H1 (cell line): ENCODE results near the gene MAP3K3. TPM values are rescaled to one million over a fixed set of nuclear protein-coding genes. Genes with fewer than 3 reads are reported as not detected.

Experiments used
- CTCF ChIA-PET: fragments of 300-600 bp; sonication (Branson Sonifier 250); formaldehyde crosslinking; loops from one replicate; lab custom pipeline; 2021; ENCODE audit not compliant: partially characterized antibody; lab: Charles Lee
- POLR2A ChIA-PET: fragments of 300-600 bp; sonication (Branson Sonifier 250); formaldehyde crosslinking; loops from one replicate; lab custom pipeline; 2021; ENCODE audit warnings: inconsistent platforms; ENCODE audit not compliant: partially characterized antibody; lab: Charles Lee
- DNase-seq, 2 experiments: peaks; one replicate each; pipeline versions ENCODE4 v3.0.0 to v3.0.0-alpha.2; 2010 to 2022; ENCODE audit warnings: low spot score in 2 of 2, low read depth in 1 of 2, mixed read lengths in 1 of 2
- FAIRE-seq: peaks from 2 replicates; lab custom pipeline; 2011; peaks lifted over from hg19 to GRCh38; lab: Jason Lieb, UNC
- H2AFZ ChIP-seq: 2 replicates; pipeline ENCODE4 v1.8.1; 2012; ENCODE audit warnings: low read length, inconsistent platforms
- H2AK5ac ChIP-seq: 2 replicates; pipeline ENCODE4 v1.6.1; 2013; ENCODE audit warnings: low read depth, low read length
- H2BK120ac ChIP-seq: replicated peaks from 2 replicates; pipeline ENCODE3; 2013; ENCODE audit warnings: low read depth, low read length, inconsistent platforms
- H2BK12ac ChIP-seq: 2 replicates; pipeline ENCODE4 v1.6.1; 2013; ENCODE audit warnings: low read depth, low read length
- H2BK15ac ChIP-seq: 2 replicates; pipeline ENCODE4 v1.6.1; 2013; ENCODE audit warnings: low read length
- H2BK20ac ChIP-seq: 2 replicates; pipeline ENCODE4 v1.6.1; 2013; ENCODE audit warnings: low read length
- H2BK5ac ChIP-seq: 2 replicates; pipeline ENCODE4 v1.6.1; 2013; ENCODE audit warnings: low read depth, low read length
- H3K14ac ChIP-seq: 2 replicates; pipeline ENCODE4 v1.6.1; 2013; ENCODE audit warnings: inconsistent platforms; ENCODE audit not compliant: insufficient read length
- H3K18ac ChIP-seq: 2 replicates; pipeline ENCODE4 v1.6.1; 2013; ENCODE audit warnings: low read length; ENCODE audit errors: extremely low read depth
- H3K23ac ChIP-seq: 2 replicates; pipeline ENCODE4 v1.6.1; 2013; ENCODE audit warnings: inconsistent platforms; ENCODE audit not compliant: insufficient read length
- H3K23me2 ChIP-seq: 2 replicates; pipeline ENCODE4 v1.6.1; 2013; ENCODE audit warnings: low read depth, low read length
- H3K27ac ChIP-seq: 2 replicates; pipeline ENCODE4 v1.6.1; 2011; ENCODE audit warnings: low read depth, low read length, inconsistent platforms
- H3K27me3 ChIP-seq, 4 experiments: replicated peaks in 1 of 4; 1 replicate in 1 of 4; 2 replicates in 3 of 4; pipeline versions ENCODE4 v1.6.1 to v1.8.1; 2011 to 2013; ENCODE audit warnings: low read length in 3 of 4, mild to moderate bottlenecking in 3 of 4, inconsistent platforms in 2 of 4, mixed read lengths in 2 of 4, moderate library complexity in 1 of 4; ENCODE audit not compliant: control insufficient read depth in 3 of 4, insufficient read depth in 3 of 4; ENCODE audit errors: extremely low read depth in 1 of 4
- H3K36me3 ChIP-seq, 4 experiments: 2 replicates each; pipeline versions ENCODE4 v1.6.1 to v1.8.1; 2011 to 2013; ENCODE audit warnings: mild to moderate bottlenecking in 4 of 4, low read length in 3 of 4, moderate library complexity in 2 of 4, control low read depth in 1 of 4, inconsistent platforms in 1 of 4; ENCODE audit not compliant: insufficient read depth in 4 of 4, control insufficient read depth in 2 of 4
- H3K4ac ChIP-seq: replicated peaks from 2 replicates; pipeline ENCODE3; 2013; ENCODE audit warnings: low read length, low read depth, mixed read lengths, inconsistent platforms; ENCODE audit not compliant: insufficient read length
- H3K4me1 ChIP-seq, 4 experiments: replicated peaks in 1 of 4; 1 replicate in 1 of 4; 2 replicates in 3 of 4; pipeline versions ENCODE4 v1.6.1 to v1.8.1; 2011 to 2013; ENCODE audit warnings: low read length in 3 of 4, inconsistent platforms in 2 of 4, mixed read lengths in 1 of 4; ENCODE audit not compliant: insufficient read depth in 4 of 4, control insufficient read depth in 3 of 4
- H3K4me2 ChIP-seq, 2 experiments: 2 replicates each; pipeline versions ENCODE4 v1.6.1 to v1.8.1; 2011 to 2013; ENCODE audit warnings: low read depth in 2 of 2, low read length in 2 of 2, control low read depth in 1 of 2, inconsistent platforms in 1 of 2, mild to moderate bottlenecking in 1 of 2; ENCODE audit not compliant: insufficient read depth in 1 of 2
- H3K4me3 ChIP-seq, 4 experiments: fragments of 200-600, 300-600 bp in 1 of 4; sonication (generic), shearing (Covaris generic), sonication (Bioruptor Twin) in 1 of 4; 2 replicates each; pipeline versions ENCODE4 v1.5.1 to v1.8.1; 2011 to 2016; ENCODE audit warnings: low read length in 4 of 4, low read depth in 3 of 4, control low read depth in 2 of 4, inconsistent platforms in 2 of 4, mild to moderate bottlenecking in 2 of 4, mixed read lengths in 1 of 4, moderate library complexity in 1 of 4; ENCODE audit not compliant: insufficient read depth in 2 of 4; ENCODE audit errors: extremely low read depth in 1 of 4
- H3K56ac ChIP-seq: replicated peaks from 2 replicates; pipeline ENCODE3; 2013; ENCODE audit warnings: low read depth, mild to moderate bottlenecking, mixed read lengths, low read length, inconsistent platforms; ENCODE audit not compliant: insufficient read length
- H3K79me1 ChIP-seq: 2 replicates; pipeline ENCODE4 v1.6.1; 2013; ENCODE audit warnings: low read depth, low read length, control low read depth
- H3K79me2 ChIP-seq, 2 experiments: 2 replicates each; pipeline versions ENCODE4 v1.6.1 to v1.8.1; 2012 to 2013; ENCODE audit warnings: low read length in 2 of 2, mild to moderate bottlenecking in 2 of 2, inconsistent platforms in 1 of 2; ENCODE audit not compliant: insufficient read depth in 2 of 2, control insufficient read depth in 1 of 2
- H3K9ac ChIP-seq, 4 experiments: replicated peaks in 1 of 4; 1 replicate in 1 of 4; 2 replicates in 3 of 4; pipeline versions ENCODE4 v1.6.1 to v1.8.1; 2011 to 2013; ENCODE audit warnings: low read depth in 3 of 4, low read length in 3 of 4, control low read depth in 2 of 4, mild to moderate bottlenecking in 2 of 4, moderate library complexity in 2 of 4, inconsistent platforms in 1 of 4; ENCODE audit errors: extremely low read depth in 1 of 4
- H3K9me3 ChIP-seq, 2 experiments: 2 replicates each; pipeline versions ENCODE4 v1.6.1 to v1.8.1; 2012 to 2013; ENCODE audit warnings: mild to moderate bottlenecking in 2 of 2, moderate library complexity in 2 of 2, control low read depth in 1 of 2, inconsistent platforms in 1 of 2, low read depth in 1 of 2, low read length in 1 of 2, mixed read lengths in 1 of 2; ENCODE audit not compliant: insufficient read depth in 2 of 2
- H4K20me1 ChIP-seq, 2 experiments: replicated peaks in 1 of 2; 2 replicates each; pipeline versions ENCODE3 to v1.8.1; 2011 to 2013; ENCODE audit warnings: inconsistent platforms in 2 of 2, low read length in 2 of 2, mild to moderate bottlenecking in 1 of 2; ENCODE audit not compliant: insufficient read depth in 2 of 2, control insufficient read depth in 1 of 2
- H4K5ac ChIP-seq: 2 replicates; pipeline ENCODE4 v1.6.1; 2013; ENCODE audit warnings: low read length, low read depth, mixed read lengths, inconsistent platforms; ENCODE audit not compliant: insufficient read length
- H4K8ac ChIP-seq: 2 replicates; pipeline ENCODE4 v1.8.0; 2013; ENCODE audit warnings: mild to moderate bottlenecking, moderate library complexity, low read length, inconsistent platforms; ENCODE audit not compliant: insufficient read depth; ENCODE audit errors: extremely low read depth
- H4K91ac ChIP-seq: replicated peaks from 2 replicates; pipeline ENCODE3; 2013; ENCODE audit warnings: low read length, mixed read lengths, inconsistent platforms; ENCODE audit not compliant: insufficient read length
- CTCF ChIP-seq, 3 experiments: IDR thresholded peaks; 1 replicate in 2 of 3; 2 replicates in 1 of 3; pipeline versions ENCODE4 v1.5.1 to v1.6.1; 2011; ENCODE audit warnings: low read length in 3 of 3, mild to moderate bottlenecking in 3 of 3, inconsistent platforms in 2 of 3, low read depth in 1 of 3, moderate library complexity in 1 of 3; ENCODE audit not compliant: insufficient read depth in 1 of 3; ENCODE audit errors: control extremely low read depth in 1 of 3
- JUND ChIP-seq: IDR thresholded peaks from 2 replicates; pipeline ENCODE4 v1.6.1; 2011; ENCODE audit warnings: mild to moderate bottlenecking, improper control_type of control experiment, low read length
- KDM5A ChIP-seq: fragments of 200-600 bp; IDR thresholded peaks from 2 replicates; pipeline ENCODE4 v1.7.1; 2012; ENCODE audit warnings: mild to moderate bottlenecking, low read length, inconsistent platforms, mixed read lengths
- POLR2A ChIP-seq, 2 experiments: IDR thresholded peaks; 1 replicate in 1 of 2; 2 replicates in 1 of 2; pipeline ENCODE4 v1.6.1; 2011; ENCODE audit warnings: low read depth in 2 of 2, low read length in 2 of 2, mild to moderate bottlenecking in 2 of 2; ENCODE audit errors: control extremely low read depth in 1 of 2
- RNF2 ChIP-seq: fragments of 200-900, 300-1000 bp; sonication (generic); IDR thresholded peaks from 2 replicates; pipeline ENCODE4 v1.7.1; 2016; ENCODE audit warnings: borderline replicate concordance, low read depth, mild to moderate bottlenecking, antibody characterized with exemption, low read length; ENCODE audit not compliant: poor library complexity, severe bottlenecking; ENCODE audit errors: missing control alignments
- SP2 ChIP-seq: IDR thresholded peaks from 2 replicates; pipeline ENCODE4 v1.6.1; 2012; ENCODE audit warnings: mild to moderate bottlenecking, low read length, inconsistent platforms
- WGBS, 2 experiments: shearing (Covaris generic) in 1 of 2; methylation state at CpG; one replicate each; pipeline versions ENCODE4 v1.1.6 to v1.1.7; 2013 to 2015; ENCODE audit warnings: low lambda C conversion rate in 2 of 2, mixed read lengths in 2 of 2, inconsistent platforms in 1 of 2, low coverage in 1 of 2, missing lambda C conversion rate in 1 of 2; ENCODE audit not compliant: insufficient replicate concordance in 2 of 2, insufficient coverage in 1 of 2, insufficient read length in 1 of 2; ENCODE audit errors: extremely low coverage in 1 of 2, missing lambda C conversion rate in 1 of 2; 5-methylcytosine and 5-hydroxymethylcytosine counted together
- polyA plus RNA-seq, 7 experiments: library from polyadenylated mRNA; depleted of rRNA in 3 of 7; stranded (reverse) in 5 of 7; unstranded in 2 of 7; fragments of >200 nt in 5 of 7; fragments of 200-250 nt in 2 of 7; gene quantifications; 1 replicate in 5 of 7; 2 replicates in 1 of 7; 4 replicates in 1 of 7; pipeline versions ENCODE4 v1.2.1 to v1.2.3, GENCODE V29; 2011 to 2013; ENCODE audit warnings: missing spikeins in 2 of 7, mixed read lengths in 2 of 7
- total RNA-seq: library from RNA; stranded (reverse); fragmentation: NEBNext Ultra II Directional; extraction: Animal tissue kit (Norgen Biotek cat#: 25700); gene quantifications from 2 replicates; pipeline ENCODE4 v1.2.1, GENCODE V29; 2021
- TF ChIP-seq, protein P1 (sequence below): IDR thresholded peaks from 2 replicates; pipeline ENCODE4 v1.6.1; 2011; ENCODE audit warnings: low read length, improper control_type of control experiment

The MAP3K3 gene
- total and polyA plus RNA-seq, 2 of the 8 experiments (the other 6 are each of a cell fraction or from before 2014, with no cell fraction given), result 10.3 to 21.0 TPM

DNA sequence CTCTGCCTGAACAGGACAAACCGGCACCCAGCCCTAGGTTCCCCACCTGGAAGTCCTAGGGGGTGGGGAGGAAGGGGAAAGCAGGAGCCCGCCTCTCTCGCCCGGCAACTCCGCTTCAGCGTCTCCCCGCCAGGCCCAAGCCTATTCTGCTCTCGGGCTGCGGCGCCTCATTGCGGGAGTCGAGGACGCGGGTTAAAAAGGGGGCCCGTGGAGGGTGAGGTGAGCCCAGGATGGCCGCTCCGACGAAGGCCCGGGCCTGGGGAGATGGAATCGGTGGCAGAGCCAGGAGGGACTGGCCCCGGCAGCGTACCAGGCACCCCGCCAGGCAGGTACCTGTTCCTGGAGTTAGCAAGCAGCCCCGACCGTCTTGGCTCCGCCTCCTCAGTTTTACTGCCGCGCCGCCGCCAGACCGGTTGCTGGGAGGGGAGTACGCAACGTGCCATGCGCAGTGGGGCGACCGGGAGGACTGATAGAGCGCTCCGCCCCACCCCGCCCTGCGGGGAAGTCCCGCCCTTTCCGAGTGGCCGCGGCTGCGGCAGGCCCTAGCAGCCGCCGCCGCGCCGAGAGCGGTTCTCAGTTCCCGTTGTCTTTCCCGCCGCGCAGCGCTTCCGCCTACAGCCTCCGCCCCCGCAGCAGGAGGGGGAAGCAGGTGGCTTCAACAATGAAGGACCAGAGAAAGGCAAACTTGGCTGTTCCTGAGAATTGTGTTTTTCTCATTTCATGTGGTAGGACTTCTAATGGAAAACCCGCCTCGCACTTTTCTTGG lies 119.4 kb downstream of the MAP3K3 start, which contains the start of gene STRADA:
TSS of gene STRADA (minus strand) at position 392 of the 766 bp plus-strand sequence. CDS start 13,430 bp downstream, outside the sequence.
- DNase-seq (peak; percentile 96 to 97), FAIRE-seq (no peak)
- WGBS, 2 experiments, result 2% methylated on average over 52 of the region's 61 CpGs; no CpG with 5 or more reads in 1 of the 2 experiments
- Histone ChIP-seq H4K5ac (peak within 1 kb of the TSS; percentile 77), H3K9ac (peak within 1 kb of the TSS; percentile 57 to 87 (median 76)), H2AFZ (peak within 1 kb of the TSS; percentile 35; the same call in 1 of the 2 replicates), H4K8ac (peak within 1 kb of the TSS; percentile 93; the same call in 1 of the 2 replicates), H3K27me3 (no peaks in the 10 kb centered on the region), H3K14ac (no peak within 1 kb of the TSS), H2BK15ac (0 out of 2 replicates have a peak within 1 kb of the TSS, but pooled peaks have one; percentile 90), H3K9me3 (no peaks in the 10 kb centered on the region), H3K79me1 (no peaks in the 10 kb centered on the region; the same call in 1 of the 2 replicates), H4K20me1 (no peaks in the 10 kb centered on the region), H3K4ac (peak within 1 kb of the TSS; percentile 57), H3K27ac (peak within 1 kb of the TSS; percentile 84), H2BK120ac (peak within 1 kb of the TSS; percentile 44), H3K56ac (peak within 1 kb of the TSS; percentile 88), H3K4me3 (peak within 1 kb of the TSS; percentile 56 to 95 (median 88)), H3K36me3 (peaks cover under 1 to 10% (median 5%) of the 10 kb centered on the region in 4 experiments; a peak in 7 of 8 replicates), H2BK5ac (peak within 1 kb of the TSS; percentile 89), H3K23me2 (peaks cover 6% of the 10 kb centered on the region), H3K18ac (peak within 1 kb of the TSS; percentile 95), H3K79me2 (peaks cover 0 to 10% of the 10 kb centered on the region in 2 experiments; a peak in 2 of 4 replicates), H2BK20ac (no peak within 1 kb of the TSS; the same call in 1 of the 2 replicates), H3K4me1 (peaks cover 0 to 3% (median 0%) of the 10 kb centered on the region in 4 experiments; a peak in 2 of 7 replicates), H3K23ac (no peak within 1 kb of the TSS), H2AK5ac (no peak within 1 kb of the TSS), H3K4me2 (peak within 1 kb of the TSS; percentile 75 to 90), H4K91ac (peak within 1 kb of the TSS; percentile 79), H2BK12ac (no peak within 1 kb of the TSS; the same call in 1 of the 2 replicates)
- POLR2A ChIA-PET, result interaction anchor here (0.6 to 2.3 kb wide), 27 partner anchors 9 to 212 kb away, joined by 3 to 26 read pairs (median 4); partner anchors contain the start of genes CCDC47, DDX42, LIMD2 and MAP3K3
- CTCF ChIA-PET, result no interaction called here
- no peak for TF ChIP-seq RNF2
- no peak for TF ChIP-seq KDM5A
- TF ChIP-seq JUND, result no peak
- peak in 1 of 2 experiments; percentile 88; a peak in 2 of 3 replicates for TF ChIP-seq POLR2A (IDR thresholded peaks at IDR 0.05; ENCODE audit: control extremely low read depth in 1 of 2, low read depth in 2 of 2, low read length in 2 of 2)
- TF ChIP-seq, protein P1, sequence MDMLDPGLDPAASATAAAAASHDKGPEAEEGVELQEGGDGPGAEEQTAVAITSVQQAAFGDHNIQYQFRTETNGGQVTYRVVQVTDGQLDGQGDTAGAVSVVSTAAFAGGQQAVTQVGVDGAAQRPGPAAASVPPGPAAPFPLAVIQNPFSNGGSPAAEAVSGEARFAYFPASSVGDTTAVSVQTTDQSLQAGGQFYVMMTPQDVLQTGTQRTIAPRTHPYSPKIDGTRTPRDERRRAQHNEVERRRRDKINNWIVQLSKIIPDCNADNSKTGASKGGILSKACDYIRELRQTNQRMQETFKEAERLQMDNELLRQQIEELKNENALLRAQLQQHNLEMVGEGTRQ, result no peak
- no peak for TF ChIP-seq SP2
- no peak for TF ChIP-seq CTCF (IDR thresholded peaks at IDR 0.05; ENCODE audit: control extremely low read depth in 1 of 3, insufficient read depth in 1 of 3, low read depth in 1 of 3, low read length in 3 of 3)
